ENCODE data around the gene RPL27. TPM values are rescaled to one million over a fixed set of nuclear protein-coding genes. Genes with fewer than 3 reads are reported as not detected.
"Not testable (repeated sequence)": the region's sequence is repeated elsewhere in the genome, so short reads cannot be mapped to it uniquely, and the experiment has no call there.

Gene RPL27
- total RNA-seq, 2 experiments from 2014 or later = 1,640 to 1,647 TPM

- H3K4me3 Mint-ChIP-seq = no peak overlapping the region
- H3K27me3 Mint-ChIP-seq = no peaks in the 10 kb centered on the region
- POLR2A ChIA-PET = interaction anchor here (1.1 kb wide), 3 partner anchors 25 to 39 kb away, joined by 3 to 4 read pairs (median 3); partner anchors contain the start of genes IFI35 and RPL27
- CTCF ChIA-PET = no interaction called here
- peaks cover 10% of the 10 kb centered on the region for H3K4me1 Mint-ChIP-seq (ENCODE audit: low read depth)
- no peaks in the 10 kb centered on the region for H3K9me3 Mint-ChIP-seq
- no peak for DNase-seq
- no peak for ATAC-seq
- no peak overlapping the region for H3K27ac Mint-ChIP-seq
- intact Hi-C loops (cut with micrococcal nuclease) = no loop called here
- peaks cover 10% of the 10 kb centered on the region for H3K36me3 Mint-ChIP-seq (ENCODE audit: low read depth)
- TF ChIP-seq CTCF (IDR thresholded peaks at IDR 0.05) = no peak
Measured at GRCh38 chr17:42967925-42968324, 30.3 kb upstream of the RPL27 start.

GRCh38 chr17:42969001-42969581 lies 29.1 kb upstream of the RPL27 start:
- no peak for DNase-seq
- intact Hi-C loops (cut with micrococcal nuclease) = no loop called here
- Mint-ChIP-seq H3K4me3 (no peak overlapping the region), H3K9me3 (no peaks in the 10 kb centered on the region), H3K27ac (no peak overlapping the region), H3K4me1 (ENCODE audit: low read depth) (peaks cover 5% of the 10 kb centered on the region), H3K27me3 (no peaks in the 10 kb centered on the region), H3K36me3 (ENCODE audit: low read depth) (peaks cover 5% of the 10 kb centered on the region)
- ATAC-seq = no peak
- ChIA-PET POLR2A (interaction anchor here (0.7 to 1.1 kb wide), 4 partner anchors 16 to 38 kb away, joined by 3 to 4 read pairs (median 3); partner anchors contain the start of gene IFI35), CTCF (interaction anchor here (1.1 kb wide), 1 partner anchor 29 kb away, joined by 4 read pairs; the partner anchor contains the start of gene RPL27)
- TF ChIP-seq CTCF (IDR thresholded peaks at IDR 0.05) = no peak

GRCh38 chr17:42971589-42971988 lies 26.6 kb upstream of the RPL27 start:
- Mint-ChIP-seq H3K27ac (no peak overlapping the region), H3K9me3 (no peaks in the 10 kb centered on the region), H3K36me3 (ENCODE audit: low read depth) (no peaks in the 10 kb centered on the region), H3K27me3 (no peaks in the 10 kb centered on the region), H3K4me1 (ENCODE audit: low read depth) (peaks cover 6% of the 10 kb centered on the region), H3K4me3 (no peak overlapping the region)
- ATAC-seq = no peak
- POLR2A ChIA-PET = no interaction called here
- DNase-seq = no peak
- intact Hi-C loops (cut with micrococcal nuclease) = no loop called here
- CTCF ChIA-PET = no interaction called here
- TF ChIP-seq CTCF (IDR thresholded peaks at IDR 0.05) = no peak

GRCh38 chr17:42973323-42973722 lies 24.9 kb upstream of the RPL27 start:
- CTCF ChIA-PET, H3K27me3 Mint-ChIP-seq: not testable (repeated sequence)

GRCh38 chr17:42975265-42975664 lies 23.0 kb upstream of the RPL27 start:
- peak; percentile 2 for ATAC-seq
- POLR2A ChIA-PET = interaction anchor here (2.5 kb wide), 1 partner anchor 23 kb away, joined by 6 read pairs; the partner anchor contains the start of gene RPL27

More at GRCh38 chr17:42973323-42973722, 24.9 kb upstream of the RPL27 start:
- intact Hi-C loops (cut with micrococcal nuclease); H3K36me3 Mint-ChIP-seq (ENCODE audit: low read depth); H3K4me1 Mint-ChIP-seq (ENCODE audit: low read depth); ATAC-seq; H3K9me3 Mint-ChIP-seq; DNase-seq; H3K4me3 Mint-ChIP-seq; POLR2A ChIA-PET; H3K27ac Mint-ChIP-seq: not testable (repeated sequence)

GRCh38 chr17:42975701-42976100 lies 22.5 kb upstream of the RPL27 start:
- H3K4me3 Mint-ChIP-seq; H3K27me3 Mint-ChIP-seq; H3K27ac Mint-ChIP-seq; intact Hi-C loops (cut with micrococcal nuclease); ATAC-seq; H3K9me3 Mint-ChIP-seq; DNase-seq; H3K36me3 Mint-ChIP-seq (ENCODE audit: low read depth); CTCF ChIA-PET: not testable (repeated sequence)
- POLR2A ChIA-PET = interaction anchor here (2.5 kb wide), 1 partner anchor 22 kb away, joined by 6 read pairs; the partner anchor contains the start of gene RPL27
- peaks cover 12% of the 10 kb centered on the region for H3K4me1 Mint-ChIP-seq (ENCODE audit: low read depth)

More at GRCh38 chr17:42975265-42975664, 23.0 kb upstream of the RPL27 start:
- DNase-seq = no peak
- CTCF ChIA-PET = interaction anchor here (0.7 kb wide), 1 partner anchor 21 kb away, joined by 3 read pairs; no protein-coding TSS in a partner anchor
- peaks cover 12% of the 10 kb centered on the region for H3K4me1 Mint-ChIP-seq (ENCODE audit: low read depth)
- no peaks in the 10 kb centered on the region for H3K9me3 Mint-ChIP-seq
- no peak overlapping the region for H3K27ac Mint-ChIP-seq
- no peaks in the 10 kb centered on the region for H3K36me3 Mint-ChIP-seq (ENCODE audit: low read depth)
- intact Hi-C loops (cut with micrococcal nuclease) = no loop called here
- H3K4me3 Mint-ChIP-seq = no peak overlapping the region
- no peaks in the 10 kb centered on the region for H3K27me3 Mint-ChIP-seq
- TF ChIP-seq CTCF (IDR thresholded peaks at IDR 0.05) = no peak
